ENCODE data around the gene SLC17A9.

- TF ChIP-seq CTCF (IDR thresholded peaks at IDR 0.05) (no peak), EZH2 (IDR thresholded peaks at IDR 0.05; ENCODE audit: borderline replicate concordance, insufficient read depth, low read depth, low read length, poor library complexity, severe bottlenecking) (no peak)
Measured at GRCh38 chr20:62906209-62906608, 46.3 kb upstream of the SLC17A9 start.

Measured in B cell (primary cell).